Effector CD4-positive, alpha-beta T cell (primary cell): ENCODE measurements around the gene PRRC2B.

Source experiments
- DNase-seq: peaks from one replicate; pipeline ENCODE4 v3.0.0-alpha.2; 2020

PRRC2B gene

DNA sequence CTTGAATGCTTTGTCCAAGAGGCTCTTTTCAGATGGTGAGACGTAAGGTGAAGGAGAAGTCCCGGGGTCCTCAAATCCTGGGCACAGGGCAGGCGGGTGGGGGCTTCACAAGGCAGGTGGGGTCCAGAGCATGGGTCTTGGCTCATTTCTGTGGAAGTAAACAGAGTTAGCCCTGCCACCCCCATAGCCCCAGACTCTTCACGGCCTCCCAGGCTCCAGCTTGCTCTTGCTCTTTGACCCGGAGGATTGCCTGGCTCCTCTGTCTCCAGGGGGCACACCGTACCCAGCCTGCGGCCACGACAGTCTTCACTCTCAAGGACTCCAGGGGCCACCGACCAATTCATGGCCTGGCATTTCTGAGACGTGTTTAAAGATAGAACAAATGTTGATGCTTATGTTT lies 80.0 kb downstream of the PRRC2B start:
- no peak for DNase-seq

DNA sequence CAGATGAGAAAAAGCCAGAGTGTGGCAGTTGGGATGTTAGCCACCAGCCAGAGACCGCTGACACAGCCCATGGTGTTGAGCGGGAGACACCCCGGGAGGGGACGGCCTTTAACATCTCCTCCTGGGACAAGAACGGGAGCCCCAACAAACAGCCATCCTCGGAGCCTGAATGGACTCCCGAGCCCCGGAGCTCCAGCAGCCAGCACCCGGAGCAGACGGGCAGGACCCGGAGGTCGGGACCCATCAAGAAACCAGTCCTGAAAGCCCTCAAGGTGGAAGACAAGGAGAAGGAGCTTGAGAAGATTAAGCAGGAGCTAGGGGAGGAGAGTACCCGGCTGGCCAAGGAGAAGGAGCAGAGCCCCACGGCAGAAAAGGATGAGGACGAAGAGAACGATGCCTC lies 80.8 kb downstream of the PRRC2B start:
- no peak for DNase-seq

DNA sequence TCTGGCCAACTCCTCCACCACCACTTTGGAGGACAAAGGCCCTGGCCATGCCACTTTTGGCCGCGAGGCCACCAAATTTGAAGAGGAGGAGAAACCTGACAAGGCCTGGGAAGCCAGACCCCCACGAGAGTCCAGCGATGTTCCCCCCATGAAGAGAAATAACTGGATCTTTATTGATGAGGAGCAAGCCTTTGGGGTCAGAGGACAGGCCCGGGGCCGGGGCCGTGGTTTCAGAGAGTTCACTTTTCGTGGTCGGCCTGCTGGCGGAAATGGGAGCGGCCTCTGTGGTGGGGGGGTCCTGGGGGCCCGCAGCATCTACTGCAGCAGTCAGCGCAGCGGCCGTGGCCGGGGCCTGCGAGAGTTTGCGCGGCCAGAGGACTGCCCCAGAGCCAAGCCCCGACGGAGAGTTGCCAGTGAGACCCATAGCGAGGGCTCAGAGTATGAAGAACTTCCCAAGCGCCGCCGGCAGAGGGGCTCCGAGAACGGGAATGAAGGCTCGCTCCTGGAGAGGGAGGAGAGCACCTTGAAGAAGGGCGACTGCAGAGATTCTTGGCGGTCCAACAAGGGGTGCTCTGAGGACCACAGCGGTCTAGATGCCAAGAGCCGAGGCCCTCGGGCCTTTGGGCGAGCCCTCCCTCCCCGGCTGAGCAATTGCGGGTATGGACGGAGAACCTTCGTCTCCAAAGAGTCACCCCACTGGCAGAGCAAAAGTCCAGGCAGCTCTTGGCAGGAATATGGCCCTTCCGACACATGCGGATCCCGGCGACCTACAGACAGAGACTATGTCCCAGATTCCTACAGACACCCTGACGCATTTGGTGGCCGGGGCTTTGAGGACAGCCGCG lies 81.4 kb downstream of the PRRC2B start:
- no peak for DNase-seq

- DNase-seq = no peak
Observed at GRCh38 chr9:131475956-131476776, 82.3 kb downstream of the PRRC2B start.

DNA sequence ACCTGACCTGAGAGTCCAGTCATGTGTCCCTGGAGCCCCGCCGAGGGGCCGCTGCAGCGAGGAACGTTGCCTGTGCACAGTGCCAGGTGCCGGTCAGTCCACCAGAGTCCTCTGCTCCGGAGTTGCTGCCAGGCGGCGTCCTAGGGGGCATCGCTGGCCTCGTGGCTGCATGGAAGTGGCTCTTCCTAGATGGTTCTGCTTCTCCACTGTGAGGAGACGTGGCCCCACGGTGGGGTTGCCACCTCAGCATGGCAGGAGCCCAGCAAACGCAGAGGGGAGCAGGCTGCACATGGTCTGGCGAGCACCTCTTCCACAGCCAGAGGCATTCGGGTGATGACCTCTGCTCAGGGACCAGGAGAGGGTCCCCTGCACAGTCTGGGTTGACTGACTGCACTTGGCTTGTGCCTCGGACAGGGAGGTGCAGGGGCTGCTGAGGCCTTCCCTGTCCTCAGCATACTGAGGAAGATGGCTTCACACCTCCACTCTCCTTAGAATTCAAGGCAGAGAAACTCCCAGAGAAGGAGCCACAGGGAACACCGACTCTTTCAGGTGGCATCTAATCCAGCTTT lies 83.0 kb downstream of the PRRC2B start:
- DNase-seq = no peak

DNA sequence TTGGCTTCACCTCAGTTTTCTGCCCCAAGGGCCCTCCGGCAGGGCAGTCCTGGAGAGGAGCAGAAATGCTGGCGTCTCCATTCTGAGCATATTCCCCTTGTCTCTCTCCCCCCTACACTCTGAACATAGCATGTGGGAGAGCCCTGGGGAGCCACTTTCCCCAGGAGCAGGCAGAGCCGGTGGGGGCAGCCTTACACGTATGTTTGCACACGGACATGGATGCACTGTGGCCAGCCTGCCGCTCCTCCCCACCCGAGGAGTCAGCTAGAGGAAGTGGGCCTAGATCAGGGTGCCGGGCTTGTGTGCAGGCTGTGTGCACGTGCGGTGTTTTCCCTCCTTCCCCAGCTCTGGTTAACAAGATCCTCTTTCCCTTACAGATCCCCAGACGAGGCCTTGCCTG lies 83.5 kb downstream of the PRRC2B start:
- no peak for DNase-seq

DNA sequence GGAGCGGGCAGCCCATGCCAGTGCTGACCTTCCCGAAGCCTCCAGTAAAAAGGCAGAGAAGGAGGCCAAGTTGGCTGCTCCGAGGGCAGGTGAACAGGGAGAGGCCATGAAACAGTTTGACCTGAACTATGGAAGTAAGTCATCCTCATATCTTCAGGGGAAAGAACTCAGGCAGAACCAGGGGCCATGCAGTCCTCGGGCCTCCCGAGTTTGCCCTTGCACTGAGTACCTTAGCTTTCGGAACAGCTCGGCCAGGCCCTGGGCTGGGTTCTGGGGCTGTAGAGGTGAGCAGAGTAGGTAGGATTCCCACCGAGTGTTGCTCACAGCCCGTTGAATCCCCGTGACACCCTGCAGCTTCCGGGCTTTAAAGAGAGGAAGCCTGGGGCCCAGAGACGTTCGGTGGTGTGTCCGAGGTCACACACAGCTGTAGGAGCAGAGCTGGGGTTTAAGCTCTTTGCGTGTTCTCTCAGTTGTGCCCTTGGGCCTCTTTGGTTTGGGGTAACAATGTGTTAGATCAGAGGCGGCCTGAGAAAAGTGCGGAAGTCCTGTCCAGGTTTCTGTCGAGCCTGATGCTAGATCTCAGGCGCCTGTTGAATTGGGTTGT lies 84.0 kb downstream of the PRRC2B start:
- no peak for DNase-seq

- DNase-seq = peak; percentile 56
Observed at GRCh38 chr9:131478421-131478868, 84.6 kb downstream of the PRRC2B start.

GRCh38 chr9:131478911-131479310 lies 85.0 kb downstream of the PRRC2B start:
- no peak for DNase-seq

GRCh38 chr9:131480258-131480657 lies 86.4 kb downstream of the PRRC2B start:
- no peak for DNase-seq

- no peak for DNase-seq
Observed at GRCh38 chr9:131481441-131482342, 87.8 kb downstream of the PRRC2B start.

DNA sequence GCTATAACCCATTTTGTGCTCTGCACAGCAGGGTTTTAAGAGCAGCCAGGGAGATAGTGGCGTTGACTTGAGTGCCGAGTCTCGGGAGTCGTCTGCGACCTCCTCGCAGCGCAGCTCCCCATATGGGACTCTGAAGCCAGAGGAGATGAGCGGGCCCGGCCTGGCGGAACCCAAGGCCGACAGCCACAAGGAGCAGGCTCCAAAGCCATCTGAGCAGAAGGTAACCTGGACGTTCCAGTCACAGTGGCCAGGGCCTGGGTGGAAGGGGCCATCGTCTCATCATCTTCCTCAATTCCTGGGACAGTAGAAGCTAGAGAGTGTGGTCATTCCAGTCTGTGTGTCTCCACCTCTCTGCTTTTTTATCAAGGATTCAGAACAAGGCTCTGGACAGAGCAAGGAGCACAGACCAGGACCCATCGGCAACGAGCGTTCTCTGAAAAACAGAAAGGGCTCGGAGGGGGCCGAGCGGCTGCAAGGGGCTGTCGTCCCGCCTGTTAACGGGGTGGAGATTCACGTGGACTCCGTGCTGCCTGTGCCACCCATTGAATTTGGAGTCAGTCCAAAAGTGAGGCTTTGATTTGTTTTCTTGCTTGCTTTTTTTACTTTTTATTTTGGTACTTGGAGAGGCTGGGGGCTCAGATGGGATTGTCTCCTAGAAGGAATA lies 88.6 kb downstream of the PRRC2B start:
- no peak for DNase-seq

DNA sequence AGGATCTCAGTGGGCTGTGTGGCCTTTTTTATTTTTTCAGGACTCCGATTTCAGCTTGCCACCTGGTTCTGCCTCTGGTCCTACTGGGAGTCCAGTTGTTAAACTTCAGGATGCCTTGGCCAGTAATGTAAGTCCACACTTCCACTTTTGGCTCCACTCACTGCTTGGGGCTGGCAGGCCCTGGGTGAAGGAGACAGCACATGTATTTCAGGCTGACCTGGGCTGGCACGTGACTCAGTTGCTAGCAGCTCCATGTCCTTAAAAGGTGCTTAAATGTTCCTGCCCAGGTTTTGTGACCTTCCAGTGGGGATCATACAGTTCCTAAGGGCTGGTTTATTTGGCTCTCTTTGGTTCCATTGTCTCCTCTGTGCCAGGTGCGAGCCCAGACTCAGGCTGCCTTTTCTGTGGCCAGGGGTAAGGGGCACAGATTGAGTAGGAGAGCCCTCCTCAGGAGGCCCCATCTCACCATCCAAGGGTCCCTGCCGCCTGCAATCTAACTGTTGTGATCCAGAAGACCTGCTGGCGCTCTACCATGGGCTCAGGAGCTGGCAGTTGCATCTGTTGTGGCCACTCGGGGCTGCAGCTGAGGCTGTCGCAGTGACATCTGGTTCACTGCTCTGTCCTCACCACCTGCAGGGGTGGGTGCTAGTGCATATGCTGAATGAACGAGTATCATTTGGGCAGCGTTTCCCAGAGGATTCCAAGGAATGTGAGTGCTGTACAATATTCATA lies 89.6 kb downstream of the PRRC2B start:
- no peak for DNase-seq

DNA sequence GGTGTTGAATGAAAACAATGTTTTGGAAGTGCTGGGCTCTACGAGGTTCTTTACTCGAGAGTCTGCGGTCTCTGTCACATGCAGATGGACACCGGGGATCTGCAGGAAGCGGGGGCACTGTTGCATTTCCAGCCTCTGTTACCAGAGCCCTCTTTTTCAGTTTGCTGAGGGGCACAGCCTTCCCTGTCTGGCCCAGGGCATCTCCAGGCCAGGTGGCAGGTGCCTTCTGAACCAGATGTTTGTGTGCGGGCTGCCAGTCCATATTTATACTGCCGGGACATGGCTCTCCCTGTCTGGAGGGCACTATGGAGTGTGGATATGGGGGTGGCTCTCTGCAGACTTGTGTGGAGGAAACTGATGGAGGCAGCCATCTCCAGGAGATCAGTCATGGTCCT lies 90.2 kb downstream of the PRRC2B start:
- no peak for DNase-seq

GRCh38 chr9:131484560-131485185 lies 90.8 kb downstream of the PRRC2B start:
- no peak for DNase-seq

GRCh38 chr9:131485206-131485605 lies 91.3 kb downstream of the PRRC2B start:
- no peak for DNase-seq

- DNase-seq = no peak
Observed at GRCh38 chr9:131485728-131486422, 92.0 kb downstream of the PRRC2B start.

GRCh38 chr9:131487001-131487400 lies 93.1 kb downstream of the PRRC2B start:
- DNase-seq = no peak

DNA sequence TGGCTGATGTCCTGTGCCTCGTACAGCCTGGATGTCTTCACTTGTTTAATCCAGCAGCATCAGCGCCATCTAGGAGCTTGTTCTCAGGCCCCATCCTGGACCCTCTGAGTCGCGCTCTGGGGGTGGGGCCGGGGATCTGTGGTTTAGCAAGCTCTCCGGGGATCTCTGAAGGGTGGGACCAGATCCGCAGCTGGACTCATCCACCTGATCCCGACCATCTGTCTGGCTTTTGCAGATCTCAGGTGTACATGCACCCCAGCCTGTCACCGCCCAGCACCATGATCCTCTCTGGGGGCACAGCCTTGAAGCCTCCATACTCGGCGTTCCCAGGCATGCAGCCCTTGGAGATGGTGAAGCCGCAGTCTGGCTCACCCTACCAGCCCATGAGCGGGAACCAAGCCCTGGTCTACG lies 93.7 kb downstream of the PRRC2B start:
- DNase-seq = no peak

DNA sequence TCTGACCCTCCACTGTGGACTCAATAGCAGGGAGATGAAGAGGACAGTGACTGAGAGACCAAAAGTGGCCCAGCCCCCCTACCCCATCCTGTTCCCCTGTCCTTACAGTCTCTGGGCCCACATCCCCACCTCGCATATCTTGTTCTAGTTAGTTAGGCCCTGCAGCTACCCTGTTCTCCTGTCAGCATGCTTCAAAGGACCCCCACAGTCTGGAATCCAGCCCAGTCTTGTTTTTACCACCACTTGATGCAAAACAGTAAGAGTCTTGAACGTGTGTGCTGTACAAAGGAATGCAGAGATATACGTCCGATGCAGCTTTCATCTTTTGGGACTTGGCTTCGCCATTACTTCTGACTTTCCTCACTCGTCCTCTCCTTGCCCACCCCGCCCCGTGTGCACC lies 96.6 kb downstream of the PRRC2B start:
- DNase-seq = no peak
